Measurements from ENCODE around the gene KCNK1. TPM values are rescaled to one million over a fixed set of nuclear protein-coding genes. Genes with fewer than 3 reads are reported as not detected.

Gene KCNK1
- total and polyA plus RNA-seq, 12 donors, result 2.5 to 29.5 (median 14.1) TPM

GRCh38 chr1:233704898-233705723, 91.2 kb downstream of the KCNK1 start:
- no peak for TF ChIP-seq CTCF (IDR thresholded peaks at IDR 0.05)
- H3K4me3 ChIP-seq, result no peak overlapping the region
- 84 to 85% methylated on average over 3 of the region's 3 CpGs for WGBS, 2 donors
- H3K36me3 ChIP-seq, result no peaks in the 10 kb centered on the region
- peaks cover 0 to 3% (median 0%) of the 10 kb centered on the region in 11 donors for H3K9me3 ChIP-seq
- ATAC-seq, result no peak
- no peak for DNase-seq
- H3K27me3 ChIP-seq, result no peaks in the 10 kb centered on the region
- intact Hi-C loops (cut with DNase I), result loop anchor here in 1 of 10 donors (10.0 kb wide), 1 partner anchor 90 kb away; the partner anchor contains the start of gene KCNK1
- H3K27ac ChIP-seq, result no peak overlapping the region
- peaks cover 0 to 17% (median 10%) of the 10 kb centered on the region in 9 donors for H3K4me1 ChIP-seq

DNA sequence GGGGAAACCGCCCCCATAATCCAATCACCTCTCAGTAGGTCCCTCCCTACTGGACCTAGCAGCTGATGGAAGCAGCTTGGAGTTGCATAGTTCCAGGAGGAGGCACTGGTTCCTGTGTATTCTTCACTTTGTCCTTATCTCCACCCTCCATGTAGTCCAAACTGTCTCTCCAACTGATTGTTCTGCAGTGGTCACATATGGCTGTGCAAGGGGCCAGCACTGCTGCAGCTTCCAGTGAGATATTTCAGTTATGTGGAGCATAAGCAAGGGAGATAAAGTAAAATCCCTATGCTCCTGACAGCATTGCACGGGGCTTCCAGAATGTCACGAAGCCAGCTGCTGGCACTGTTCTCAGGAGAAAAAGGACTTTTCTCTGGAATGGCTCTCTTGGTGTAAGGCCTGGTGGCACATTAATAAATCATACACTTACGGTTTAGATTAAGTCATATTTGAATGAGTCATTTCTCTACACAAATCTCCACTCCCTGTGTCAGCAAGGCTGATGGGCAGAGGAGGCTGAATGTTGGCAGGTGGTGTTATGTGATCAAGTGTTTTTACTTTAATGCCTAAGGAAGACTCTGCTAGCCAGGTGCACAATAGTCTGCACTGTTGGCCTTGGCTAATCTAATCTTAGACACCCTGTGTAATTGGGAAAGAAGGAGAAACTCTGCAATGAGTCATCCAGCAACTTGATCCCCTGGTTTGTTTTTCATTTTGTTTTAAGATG, 93.4 kb downstream of the KCNK1 start:
- H3K4me3 ChIP-seq, result no peak overlapping the region
- H3K4me1 ChIP-seq, result peaks cover 0 to 14% (median 10%) of the 10 kb centered on the region in 9 donors
- WGBS, 2 donors, result 47 to 52% methylated on average over 4 of the region's 4 CpGs
- peaks cover 0 to 7% (median 0%) of the 10 kb centered on the region in 11 donors for H3K9me3 ChIP-seq
- DNase-seq (no peak), ATAC-seq (peak in 7 of 8 donors; percentile 29 to 72 (median 48))
- H3K36me3 ChIP-seq, result no peaks in the 10 kb centered on the region
- H3K27ac ChIP-seq, result peak overlapping the region in 2 of 10 donors; percentile 32 to 49
- intact Hi-C loops (cut with DNase I), result loop anchor here in 1 of 10 donors (10.0 kb wide), 1 partner anchor 93 kb away; the partner anchor contains the start of gene KCNK1
- TF ChIP-seq CTCF (IDR thresholded peaks at IDR 0.05), result no peak
- no peaks in the 10 kb centered on the region for H3K27me3 ChIP-seq

- intact Hi-C loops (cut with DNase I), result loop anchor here in 1 of 10 donors (10.0 kb wide), 1 partner anchor 93 kb away; the partner anchor contains the start of gene KCNK1
These were observed 94.2 kb downstream of the KCNK1 start for GRCh38 chr1:233707880-233708815.

More at GRCh38 chr1:233707880-233708815, 94.2 kb downstream of the KCNK1 start:
- no peaks in the 10 kb centered on the region for H3K36me3 ChIP-seq
- DNase-seq (no peak), ATAC-seq (peak in 3 of 8 donors; percentile 14 to 61 (median 25))
- no peaks in the 10 kb centered on the region for H3K27me3 ChIP-seq
- peaks cover 0 to 14% (median 10%) of the 10 kb centered on the region in 9 donors for H3K4me1 ChIP-seq
- H3K9me3 ChIP-seq, result peaks cover 0 to 7% (median 0%) of the 10 kb centered on the region in 11 donors
- TF ChIP-seq CTCF (IDR thresholded peaks at IDR 0.05), result no peak
- 54 to 60% methylated on average over 6 of the region's 6 CpGs for WGBS, 2 donors
- H3K27ac ChIP-seq, result peak overlapping the region in 3 of 10 donors; percentile 7 to 49 (median 32)
- H3K4me3 ChIP-seq, result no peak overlapping the region
